ENCODE measurements around the gene MPPED1.

Gene MPPED1

DNA sequence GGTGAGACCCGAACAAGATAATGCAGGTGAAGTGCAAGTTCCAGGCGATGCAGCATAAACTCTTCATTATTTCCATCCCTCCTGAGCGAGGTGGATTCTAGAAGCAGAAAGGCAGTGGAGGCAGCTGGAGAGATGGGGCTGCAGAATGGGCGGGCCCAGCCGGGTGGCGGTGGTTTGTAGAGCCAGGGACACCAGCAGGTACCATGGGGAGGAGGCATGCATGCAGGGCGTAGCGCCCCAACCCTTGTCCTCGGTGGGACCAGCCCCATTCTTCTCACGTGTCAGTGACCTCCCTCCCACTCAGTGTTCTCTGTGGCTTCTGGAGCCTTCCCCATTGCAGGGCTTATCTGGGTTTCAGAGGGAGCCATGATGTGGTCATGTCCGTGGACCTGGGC, 38.0 kb downstream of the MPPED1 start:
- DNase-seq: no peak

DNA sequence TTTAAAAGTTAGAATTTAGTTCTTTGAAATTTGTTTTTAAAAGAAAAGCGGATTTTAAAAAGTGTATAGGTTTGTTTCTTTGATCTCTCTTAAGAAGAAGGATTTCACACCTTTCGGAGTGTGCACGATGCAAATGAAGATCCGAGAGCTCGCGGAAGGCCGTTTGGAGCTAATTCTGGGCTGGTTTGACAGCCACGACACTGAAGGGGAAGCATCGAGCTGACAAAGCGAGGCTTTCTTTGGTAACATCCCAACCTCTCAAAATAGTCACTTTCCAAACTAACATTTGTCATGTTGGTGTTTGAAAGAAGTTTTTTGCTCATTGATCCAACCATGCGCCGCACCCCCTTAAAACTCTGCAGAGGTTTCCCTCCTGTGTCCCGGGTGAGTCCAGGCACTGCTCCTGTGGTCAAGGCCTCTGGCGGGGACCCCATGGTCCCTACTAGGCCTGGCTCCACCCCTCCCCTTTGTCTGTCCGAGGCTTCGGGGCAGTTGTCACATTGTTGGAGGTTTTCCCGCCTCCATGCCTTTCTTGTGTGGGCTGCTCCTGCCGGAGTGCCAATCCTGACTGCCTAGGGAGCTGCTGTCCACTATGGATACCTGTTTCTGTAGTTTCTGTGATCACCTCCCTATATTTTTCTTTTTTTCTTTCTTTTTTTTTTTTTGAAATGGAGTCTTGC, 39.7 kb downstream of the MPPED1 start:
- no peak for DNase-seq

DNA sequence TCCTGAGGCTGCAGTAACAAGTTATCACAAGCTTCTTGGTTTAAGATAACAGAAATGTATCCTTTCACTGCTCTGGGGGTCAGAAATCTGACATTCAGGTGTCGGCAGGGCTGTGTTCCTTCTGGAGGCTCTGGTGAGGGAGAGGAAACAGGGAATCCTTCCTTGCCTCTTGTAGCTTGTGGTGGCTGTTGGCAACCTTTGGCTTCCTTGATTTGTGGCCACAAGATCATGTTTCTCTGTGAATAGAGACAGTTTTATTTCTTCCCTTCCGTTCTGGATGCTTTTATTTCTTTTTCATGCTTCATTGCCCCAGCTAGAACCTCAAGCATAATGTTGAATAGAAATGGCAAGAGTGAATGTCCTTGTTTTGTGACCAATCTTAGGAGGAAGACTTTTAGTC, 44.0 kb downstream of the MPPED1 start:
- DNase-seq: no peak

DNA sequence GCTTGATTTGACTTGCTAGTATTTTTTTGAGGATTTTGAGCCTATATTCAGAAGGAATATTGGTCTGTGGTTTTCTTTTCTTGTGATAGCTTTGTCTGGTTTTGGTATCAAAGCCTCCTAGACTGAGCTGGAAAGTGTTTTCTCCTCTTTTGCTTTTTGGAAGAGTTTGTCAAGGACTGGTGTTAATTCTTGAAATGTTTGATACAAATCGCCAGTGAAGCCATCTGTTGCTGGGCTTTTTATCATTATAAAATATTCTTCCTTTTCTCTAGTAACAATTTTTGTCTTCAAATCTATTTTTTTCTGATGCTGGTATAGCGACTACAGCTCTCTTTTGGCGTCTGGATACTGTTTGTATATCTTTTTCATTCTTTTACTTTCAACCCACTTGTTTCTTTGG, 45.2 kb downstream of the MPPED1 start:
- DNase-seq: no peak

DNA sequence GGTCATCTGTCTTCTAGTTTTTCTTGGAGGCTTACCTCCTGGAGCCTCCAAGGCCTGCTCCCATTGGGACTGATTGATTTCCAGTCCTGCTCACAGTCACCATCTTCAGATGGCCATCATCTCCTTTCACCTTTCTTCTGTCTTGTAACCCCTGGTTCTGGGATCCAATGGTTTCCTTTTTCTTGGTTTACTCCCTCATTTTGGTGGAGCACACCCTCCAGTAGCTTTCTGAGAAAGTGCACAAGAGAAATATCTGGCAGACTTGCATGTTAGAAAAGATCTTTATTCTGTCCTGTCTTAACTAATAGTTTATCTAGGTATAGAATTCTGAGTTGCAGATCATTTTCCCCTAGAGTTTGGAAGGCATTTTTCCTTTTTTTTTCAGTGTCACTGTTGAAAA, 50.9 kb downstream of the MPPED1 start:
- no peak for DNase-seq

DNA sequence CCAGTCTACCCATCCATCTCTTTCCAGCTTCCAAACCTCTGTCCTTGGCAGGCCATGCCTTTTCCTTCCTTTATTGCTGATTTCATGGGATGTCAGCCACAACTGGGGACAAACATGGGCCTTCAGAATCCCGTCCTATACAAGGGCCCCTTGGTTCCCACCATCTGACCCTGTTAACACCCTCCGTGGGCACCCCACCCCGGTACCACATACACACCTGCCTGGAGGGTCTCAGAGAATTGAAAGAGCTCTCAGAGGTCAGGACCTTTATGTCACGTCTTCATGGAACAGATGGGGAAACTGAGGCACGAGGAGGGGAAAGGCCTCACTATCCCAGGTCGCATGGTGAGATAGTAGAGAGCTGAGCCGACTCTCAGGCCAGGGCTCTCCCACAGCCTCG, 53.0 kb downstream of the MPPED1 start:
- DNase-seq: no peak

DNA sequence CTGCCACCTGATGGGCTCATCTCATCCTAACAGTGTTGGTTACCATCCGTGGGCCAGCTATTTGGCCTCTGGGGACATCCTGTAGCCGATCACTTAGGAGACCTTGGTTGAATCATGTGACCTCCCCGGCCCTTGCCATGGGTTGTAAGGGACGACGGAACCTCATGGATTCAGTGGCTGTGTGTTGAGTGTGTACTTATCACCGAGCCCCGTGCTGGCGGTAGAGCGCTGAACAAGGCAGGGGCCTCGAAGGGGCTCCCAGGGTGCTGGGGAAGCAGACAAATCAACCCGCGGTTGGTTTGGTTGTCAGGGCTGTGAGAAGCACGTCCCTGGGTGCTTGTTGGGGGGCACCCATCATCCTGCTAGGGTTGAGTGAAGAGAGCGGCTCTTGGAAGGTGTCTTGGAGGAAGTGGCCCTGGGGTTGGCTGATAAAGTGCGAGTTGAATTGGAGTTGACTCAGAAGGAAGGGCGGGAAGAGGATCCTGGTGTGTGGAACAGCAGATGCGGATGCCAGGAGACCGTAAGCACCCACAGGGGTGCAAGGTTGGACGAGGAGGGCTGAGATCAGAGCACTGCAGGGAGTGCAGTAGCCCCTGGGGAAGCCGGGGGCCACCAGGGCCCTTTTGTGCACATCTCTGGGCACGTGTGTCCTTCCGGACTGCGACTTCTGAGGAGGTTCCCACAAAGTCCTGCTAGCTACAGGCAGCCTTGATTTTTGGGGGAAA, 53.6 kb downstream of the MPPED1 start:
- no peak for DNase-seq

DNA sequence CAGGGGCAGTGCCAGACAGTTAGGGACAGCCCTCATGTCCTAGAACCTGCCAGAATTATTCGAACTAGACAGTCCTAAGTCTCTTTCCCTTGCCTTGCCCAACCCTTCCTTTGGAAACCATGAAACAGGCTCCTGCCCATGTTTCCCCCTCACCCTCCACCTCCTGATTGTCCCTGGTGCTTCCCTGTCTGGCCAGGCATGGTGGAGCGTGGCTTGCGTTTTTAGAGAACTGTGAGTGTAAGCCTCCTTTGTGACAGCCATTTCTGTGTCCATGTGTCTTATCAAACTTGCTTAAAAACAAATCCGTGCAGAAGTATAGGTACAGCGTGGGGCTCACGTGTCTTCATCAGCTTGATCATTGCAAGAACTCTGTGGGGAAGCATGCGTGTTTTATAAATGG, 54.9 kb downstream of the MPPED1 start:
- DNase-seq: no peak

DNA sequence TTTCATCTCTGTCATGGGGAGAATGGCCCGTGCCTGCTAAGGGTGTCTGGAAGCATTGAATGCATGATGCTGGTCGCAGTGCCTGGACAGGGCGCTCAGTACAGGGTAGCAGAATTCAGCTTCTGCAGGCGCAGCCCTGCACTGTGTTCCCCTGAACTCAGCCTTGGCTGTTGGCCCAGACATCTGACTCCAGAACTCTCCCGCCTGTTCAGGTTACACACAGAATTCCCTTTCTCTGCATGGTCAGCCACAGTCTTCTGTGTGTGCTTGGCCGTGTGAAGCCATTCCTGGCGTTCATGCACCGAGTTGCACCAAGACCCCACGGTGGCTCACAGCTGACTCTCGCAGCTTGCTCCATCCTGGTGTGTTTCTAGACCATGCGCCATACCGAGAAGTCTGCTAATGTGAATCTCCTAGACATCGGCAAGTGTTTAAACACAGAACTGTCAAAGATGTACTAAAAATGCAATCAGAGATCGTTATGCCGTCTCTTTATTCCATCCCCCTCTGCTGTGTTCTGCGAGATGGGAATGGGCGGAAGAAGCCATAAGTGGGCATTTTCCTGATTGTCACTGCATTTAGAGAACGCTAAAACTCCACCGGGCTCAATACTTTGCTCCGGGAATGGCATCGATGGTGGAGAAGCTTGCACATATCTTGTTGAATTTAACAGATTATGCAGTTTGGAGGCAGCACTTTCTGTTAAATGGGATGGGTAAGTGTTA, 55.6 kb downstream of the MPPED1 start:
- no peak for DNase-seq

DNA sequence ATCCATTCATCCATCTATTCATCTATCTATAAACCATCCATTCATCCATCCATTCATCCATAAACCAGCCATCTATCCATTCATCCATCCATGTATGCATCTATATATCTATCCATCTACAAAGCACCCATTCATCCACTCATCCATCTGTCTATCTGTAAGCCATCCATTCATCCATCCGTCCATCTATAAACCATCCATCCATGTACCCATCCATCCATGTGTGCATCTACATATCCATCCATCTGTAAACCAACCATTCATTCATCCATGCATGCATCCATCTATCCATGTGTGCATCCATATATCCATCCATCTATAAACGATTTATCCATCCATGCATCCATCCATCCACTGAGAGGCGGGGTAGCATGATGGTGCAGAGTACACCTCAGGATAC, 58.4 kb downstream of the MPPED1 start:
- no peak for DNase-seq

DNA sequence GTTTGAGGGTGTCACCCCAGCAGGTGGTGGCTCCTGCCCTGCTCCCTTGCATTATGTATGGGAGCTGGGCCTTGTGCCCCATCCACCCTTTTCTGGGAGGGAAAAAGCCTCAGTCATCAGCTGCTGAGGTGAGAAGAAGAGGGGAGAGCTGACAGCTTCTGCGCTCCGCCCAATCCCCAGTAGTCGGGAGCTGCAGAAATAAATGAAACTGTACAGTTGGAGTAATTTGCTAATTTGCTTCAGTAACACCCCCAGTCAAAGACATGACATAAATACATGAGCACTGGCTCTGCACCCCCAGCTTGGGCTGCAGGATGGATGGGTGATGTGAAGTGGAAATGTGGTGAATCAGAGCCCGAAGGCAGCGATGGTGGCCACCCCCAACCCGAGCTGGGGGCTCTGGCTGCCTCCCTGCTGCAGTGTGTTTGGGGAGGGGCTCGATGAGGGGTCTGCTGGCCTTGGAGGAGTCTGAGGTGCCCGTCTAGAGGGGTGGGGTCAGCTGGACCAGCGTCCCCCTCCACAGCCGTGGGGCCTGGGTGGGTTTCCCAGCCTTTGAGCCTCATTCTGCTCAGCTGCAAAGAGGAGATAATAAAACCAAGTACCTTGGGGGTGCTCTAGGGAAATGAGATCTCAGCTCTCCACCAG, 59.2 kb downstream of the MPPED1 start:
- DNase-seq: no peak

DNA sequence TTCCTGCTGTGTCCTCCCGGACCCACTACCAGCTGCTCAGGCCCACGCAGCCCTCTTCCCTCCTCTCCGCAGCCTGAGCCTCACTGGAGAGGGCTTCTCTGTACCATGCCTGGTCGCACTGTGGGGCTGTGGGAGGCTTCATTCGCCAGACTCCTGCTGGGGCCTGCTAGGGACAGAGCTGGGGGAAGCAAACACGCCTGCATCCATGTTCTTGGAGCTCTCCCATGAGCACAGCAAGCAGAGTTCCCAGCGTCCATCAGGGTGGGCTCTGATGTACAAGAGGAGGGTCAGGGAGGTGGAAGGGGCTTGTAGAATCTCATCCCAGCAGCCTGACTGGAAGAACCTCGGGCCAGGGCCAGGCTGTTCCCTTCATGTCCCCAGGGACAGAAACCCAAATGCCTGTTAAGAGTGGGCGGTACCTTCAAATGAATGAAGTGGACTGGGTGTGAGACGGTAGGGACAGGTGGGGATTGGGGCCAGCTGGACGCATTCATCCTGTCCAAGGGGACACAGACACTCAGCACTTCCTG, 59.9 kb downstream of the MPPED1 start:
- no peak for DNase-seq

DNA sequence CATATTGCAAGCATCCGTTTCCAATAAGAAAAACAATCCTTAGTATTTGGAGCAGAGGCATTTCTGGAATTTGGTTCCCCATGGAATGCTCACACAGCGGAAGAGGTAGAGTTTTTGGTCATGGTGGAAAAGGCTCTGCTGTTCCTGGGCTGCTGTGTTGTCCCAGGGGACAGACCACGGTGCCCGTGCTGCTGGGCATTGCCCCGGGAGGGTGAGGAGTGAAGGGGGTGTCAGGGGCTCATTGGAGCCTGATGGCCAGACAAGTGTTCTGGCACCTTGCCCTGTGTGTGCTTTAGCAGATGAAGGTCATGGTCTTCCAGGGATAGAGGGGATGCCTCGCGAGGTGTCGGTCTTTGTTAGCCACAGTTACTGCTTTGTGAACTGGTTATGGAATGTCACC, 61.2 kb downstream of the MPPED1 start:
- DNase-seq: no peak

DNA sequence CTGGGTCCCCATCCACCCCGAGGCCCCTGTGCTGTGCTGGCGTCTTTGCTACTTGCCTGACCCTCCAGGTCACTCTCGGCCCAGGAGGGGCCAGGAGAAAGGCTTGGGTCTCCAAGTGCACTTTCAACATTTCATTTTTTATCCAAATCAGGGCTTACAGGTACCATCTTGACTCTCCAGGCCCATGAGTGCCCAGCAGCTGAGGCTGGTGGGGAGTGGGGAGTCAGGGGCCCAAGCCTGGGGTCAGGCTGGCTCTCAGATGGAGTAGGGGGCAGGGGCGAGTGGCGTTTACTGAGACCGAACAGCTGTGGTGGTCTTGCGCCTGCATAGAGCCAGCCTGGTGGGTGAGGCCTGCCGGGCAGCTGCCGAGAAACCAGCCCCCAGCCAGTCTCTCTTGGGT, 61.6 kb downstream of the MPPED1 start:
- DNase-seq: no peak

DNA sequence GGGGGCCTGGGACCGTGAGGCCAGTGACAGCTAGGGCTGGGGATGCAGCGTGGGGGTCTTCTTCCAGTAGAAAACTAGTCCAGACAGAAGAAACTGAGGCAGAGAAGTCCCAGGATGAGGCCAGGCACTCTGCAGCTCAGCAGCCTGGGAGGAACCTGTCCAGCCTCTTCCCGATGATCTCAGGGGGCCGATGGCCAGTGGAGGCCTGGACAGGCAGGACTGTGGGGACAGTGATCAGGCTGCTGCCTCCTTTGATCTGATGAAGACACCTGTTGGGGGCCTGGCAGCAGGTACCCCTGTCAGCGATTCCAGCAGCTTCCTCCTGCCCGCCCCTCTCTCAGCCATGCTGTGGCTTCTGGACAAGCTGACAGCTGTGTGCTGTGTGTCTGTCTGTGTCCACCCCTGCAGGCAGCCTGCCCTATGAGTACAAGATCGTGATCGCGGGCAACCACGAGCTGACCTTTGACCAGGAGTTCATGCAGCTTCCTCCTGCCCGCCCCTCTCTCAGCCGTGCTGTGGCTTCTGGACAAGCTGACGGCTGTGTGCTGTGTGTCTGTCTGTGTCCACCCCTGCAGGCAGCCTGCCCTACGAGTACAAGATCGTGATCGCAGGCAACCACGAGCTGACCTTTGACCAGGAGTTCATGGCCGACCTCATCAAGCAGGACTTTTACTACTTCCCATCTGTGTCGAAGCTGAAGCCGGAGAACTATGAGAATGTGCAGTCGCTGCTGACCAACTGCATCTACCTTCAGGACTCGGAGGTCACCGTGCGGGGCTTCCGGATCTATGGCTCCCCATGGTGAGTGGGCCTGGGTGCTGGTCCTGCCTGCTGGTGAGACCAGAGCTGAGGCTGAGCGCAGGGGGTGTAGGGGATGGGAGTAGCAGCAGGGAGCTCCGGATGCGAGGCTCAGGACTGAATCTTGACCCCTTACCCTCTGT, 62.6 kb downstream of the MPPED1 start:
- no peak for DNase-seq

DNA sequence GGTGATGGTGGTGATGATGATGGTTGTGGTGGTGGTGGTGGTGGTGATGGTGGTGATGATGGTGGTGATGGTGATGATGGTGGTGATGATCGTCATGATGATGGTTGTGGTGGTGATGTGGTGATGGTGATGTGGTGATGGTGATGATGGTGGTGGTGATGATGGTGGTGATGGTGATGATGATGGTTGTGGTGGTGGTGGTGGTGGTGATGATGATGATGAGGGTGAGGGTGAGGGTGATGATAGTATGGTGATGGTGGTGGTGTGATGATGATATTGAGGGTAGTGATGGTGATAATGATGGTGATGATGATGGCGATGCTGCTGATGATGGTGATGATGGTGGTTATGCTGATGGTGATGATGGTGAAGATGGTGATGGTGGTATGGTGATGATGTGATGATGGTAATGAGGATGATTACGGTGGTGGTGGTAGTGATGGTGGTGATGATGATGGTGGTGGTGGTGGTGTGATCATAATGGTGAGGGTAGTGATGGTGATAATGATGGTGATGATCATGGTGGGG, 63.8 kb downstream of the MPPED1 start:
- DNase-seq: no peak

DNA sequence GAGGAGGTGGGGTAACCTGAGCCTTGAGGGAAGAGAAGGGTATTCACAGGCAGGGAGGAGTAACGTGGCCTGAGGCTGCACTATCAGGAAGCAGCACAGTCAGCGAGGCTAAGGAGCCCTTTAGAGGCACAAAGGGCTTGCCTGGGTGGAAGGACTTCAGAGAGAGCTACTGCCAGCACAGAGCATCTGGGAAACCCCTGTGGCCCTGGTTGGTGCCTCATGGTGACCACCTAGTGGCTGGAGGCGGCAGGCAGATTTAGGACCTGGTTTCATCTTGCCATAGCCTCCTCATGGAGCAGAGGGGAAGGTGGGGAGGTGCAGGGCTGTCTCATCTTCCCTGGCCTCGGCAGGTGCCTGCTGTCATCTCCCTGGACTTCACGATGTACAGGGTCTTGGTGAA, 64.5 kb downstream of the MPPED1 start:
- DNase-seq: no peak

DNA sequence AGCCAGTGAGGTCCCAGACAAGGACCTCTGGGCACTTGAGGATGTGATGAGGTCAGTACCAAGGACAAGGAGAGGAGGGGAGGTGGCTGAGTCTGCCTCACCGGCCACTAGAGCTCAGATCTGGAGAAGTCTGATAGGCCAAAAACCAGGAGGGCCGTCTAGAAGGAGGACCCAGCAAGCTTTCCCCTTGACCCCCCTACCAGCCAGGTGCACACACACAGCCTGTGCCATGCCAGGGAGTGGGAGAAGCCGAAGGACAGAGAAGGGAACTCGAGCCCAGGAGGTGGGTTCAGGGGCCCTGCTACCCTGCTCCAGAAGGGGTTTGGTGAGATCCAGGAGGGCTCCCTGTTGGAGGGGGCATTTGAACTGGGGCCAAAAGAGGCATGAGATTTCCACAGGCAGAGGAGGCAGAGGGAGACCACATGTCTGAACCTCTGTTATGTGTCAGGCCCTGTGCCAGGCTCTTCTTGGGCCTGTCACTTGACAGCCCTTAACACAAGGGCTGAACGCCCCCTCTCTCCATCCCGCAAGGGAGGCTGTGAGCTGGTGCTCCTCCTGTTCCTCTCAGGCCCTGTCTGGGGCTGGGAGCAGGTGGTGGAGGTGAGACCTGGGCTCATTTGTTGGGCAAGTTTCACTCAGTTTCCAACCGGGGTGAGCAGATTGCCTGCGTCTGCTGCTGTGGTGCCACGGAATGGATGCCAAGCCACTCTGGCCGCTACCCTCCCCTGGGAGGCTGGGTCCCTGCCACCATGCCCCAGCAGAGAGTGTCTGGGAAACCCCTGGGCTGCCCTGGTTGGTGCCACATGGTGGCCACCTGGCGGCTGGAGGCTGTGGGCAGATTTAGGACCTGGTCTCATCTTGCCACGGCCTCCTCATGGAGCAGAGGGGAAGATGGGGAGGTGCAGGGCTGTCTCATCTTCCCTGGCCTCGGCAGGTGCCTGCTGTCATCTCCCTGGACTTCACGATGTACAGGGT, 65.2 kb downstream of the MPPED1 start:
- no peak for DNase-seq

DNA sequence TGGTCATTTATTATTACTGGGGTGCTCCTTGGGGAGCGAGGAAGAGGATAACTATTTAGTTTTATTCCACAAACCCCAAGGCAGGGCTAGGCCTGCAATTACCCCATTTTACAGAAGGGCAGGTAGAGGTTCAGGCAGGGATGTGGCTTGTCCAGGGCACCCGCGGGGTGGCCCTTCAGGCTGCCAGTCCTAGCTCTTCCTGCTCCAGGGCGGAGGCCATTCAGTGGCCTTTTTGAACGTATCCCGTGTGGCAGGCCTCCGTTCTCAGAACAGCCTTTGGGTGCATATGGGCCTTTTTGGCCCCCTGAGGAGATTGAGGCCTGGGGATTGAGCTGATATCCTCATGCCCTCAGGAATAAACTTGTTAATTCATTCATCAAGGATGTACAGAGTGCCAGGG, 66.2 kb downstream of the MPPED1 start:
- no peak for DNase-seq

DNA sequence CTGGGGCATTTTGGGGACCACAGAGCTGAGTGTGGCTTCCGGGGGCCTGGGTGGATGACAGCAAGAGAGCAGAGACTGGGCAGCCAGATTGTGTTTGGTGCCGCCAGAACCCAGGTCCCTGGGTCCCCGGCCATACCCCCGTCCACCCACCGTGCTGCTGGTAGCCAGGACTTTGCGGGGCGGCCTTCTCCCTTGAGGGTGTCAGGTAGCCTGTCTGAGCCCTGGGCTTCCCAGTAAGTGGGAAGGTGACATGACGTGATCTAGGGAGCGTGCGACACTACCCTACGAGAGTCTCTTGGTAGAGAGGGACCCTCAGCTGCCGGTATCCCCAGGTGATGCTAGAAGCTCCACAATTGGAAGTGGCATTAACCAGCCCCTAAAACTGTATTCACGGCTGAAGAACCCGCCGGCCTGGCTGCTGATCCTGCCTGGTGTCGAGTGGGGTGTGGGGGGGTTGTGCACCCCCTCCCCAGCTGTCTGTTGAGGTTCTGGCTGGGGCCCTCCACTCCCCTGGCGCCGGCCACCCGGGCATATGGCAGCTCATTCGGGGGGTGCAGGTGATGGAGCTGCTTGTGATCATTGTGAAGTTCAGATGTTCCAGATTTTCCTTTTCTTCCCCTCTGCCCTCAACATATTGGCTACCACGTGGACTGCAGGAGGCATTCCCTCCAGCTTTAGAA, 66.9 kb downstream of the MPPED1 start:
- DNase-seq: no peak

Measured in stimulated activated naive CD4-positive, alpha-beta T cell treated with Interleukin-2 at 50 U/mL for 16 hours (primary cell).